GM21390 (cell line): Measurements from ENCODE around the gene FOXK1.

Experiments used
- ATAC-seq: cut with Tn5 transposase; IDR thresholded peaks from one replicate; pipeline ENCODE4 v1.9.1; 2021; ENCODE audit not compliant: unreplicated experiment

Gene FOXK1

DNA sequence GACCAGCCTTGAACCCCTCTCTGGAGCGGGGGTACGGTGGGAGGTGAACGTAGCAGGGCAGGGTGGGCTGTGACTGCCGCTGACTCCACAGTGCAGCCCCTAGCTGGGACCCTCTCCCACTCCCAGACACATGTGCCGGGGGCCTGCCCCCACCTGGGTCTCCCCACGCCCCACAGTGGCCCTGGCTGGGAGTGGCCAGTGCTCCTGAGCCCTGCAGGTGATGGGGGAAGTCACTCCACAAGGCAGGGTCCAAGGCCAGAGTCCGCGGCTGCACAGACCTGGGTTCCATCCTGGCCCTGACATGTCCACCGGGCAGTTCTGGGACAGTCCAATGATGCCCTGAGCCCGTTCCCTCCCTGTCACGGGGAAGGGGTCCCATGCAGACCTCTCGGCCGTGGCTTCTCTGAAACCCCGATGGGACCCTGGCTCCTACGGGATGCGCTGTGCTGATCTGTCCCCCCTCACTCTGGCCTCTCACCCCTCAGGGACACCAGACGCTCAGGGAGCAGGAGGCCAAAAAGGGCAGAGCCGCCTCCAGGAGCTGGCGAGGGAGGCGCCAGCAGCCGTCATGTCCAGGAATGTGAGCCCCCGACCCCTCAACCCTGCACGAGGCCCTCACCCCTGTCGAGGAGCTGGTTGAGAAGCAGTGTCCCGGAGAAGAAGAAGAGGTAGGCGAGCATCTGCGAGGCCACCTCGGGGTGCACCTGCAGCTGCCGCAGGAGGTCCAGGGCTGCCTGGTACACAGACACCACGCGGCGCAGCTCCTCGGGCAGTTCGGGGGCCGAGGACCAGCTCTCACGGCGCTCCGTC lies 133.7 kb downstream of the FOXK1 start:
- no peak for ATAC-seq

DNA sequence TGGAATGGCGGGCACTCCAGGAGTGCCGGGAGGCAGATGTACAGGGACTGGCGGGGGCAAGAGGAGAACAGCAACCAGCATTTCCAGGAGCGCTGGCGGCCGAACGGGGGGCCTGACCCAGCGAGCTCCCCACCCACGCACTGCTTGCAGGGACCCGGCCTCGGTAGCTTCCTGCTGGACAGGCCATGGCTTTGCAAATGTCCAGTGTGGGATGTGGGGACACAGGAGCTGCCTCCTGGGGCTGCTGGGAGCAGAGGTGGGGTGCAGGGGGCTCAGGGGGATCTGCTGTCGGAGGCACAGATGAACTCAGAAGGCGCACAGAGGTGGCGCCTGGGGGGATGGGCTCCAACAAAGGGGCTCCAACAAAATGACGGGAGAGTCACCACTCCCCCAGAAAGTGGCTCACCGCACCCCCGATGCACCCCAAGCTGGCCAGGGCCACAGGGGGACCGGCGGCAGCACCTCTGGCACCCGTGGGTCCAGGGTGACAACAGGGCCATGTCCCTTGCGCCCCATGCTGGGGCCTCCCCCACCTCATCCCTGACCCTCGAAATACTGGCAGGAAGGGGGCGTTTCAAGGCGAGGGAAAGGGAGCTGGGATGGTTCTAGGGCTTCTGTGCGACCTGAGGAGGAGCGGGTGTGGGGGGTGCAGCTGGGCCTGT lies 134.5 kb downstream of the FOXK1 start:
- no peak for ATAC-seq

DNA sequence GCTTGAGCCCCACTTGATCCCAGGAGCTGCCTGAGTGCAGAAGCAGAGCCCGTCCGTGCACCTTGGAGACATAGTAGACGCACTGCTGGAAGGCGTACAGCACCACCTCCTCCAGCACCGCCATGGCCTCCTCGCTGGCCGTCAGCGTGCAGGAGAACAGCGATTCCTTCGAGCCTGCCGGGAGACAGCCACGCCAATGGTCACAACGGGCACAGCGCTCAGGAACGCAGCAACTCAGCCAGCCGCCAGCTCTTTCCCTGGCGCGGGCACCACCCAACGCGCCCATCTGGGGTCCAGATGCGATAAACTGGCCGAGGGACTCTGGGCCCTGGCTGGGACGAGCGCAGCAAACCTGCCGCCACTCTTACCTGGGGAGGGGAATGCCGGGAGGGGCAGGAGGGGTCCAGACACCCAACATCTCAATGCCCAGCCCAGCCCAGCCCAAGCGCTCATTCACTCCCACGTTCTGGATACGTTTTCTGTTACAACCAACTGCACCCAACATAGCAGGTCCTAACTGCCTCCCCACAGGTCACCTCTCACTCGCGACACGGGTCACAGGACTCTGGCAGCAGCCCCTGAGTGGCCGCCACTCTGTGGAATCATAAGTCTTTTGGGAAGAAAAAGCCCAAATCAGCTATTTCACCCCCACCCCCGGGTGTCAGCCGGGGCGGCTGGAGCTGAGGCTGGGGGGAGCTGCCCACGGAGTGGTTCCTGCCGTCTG lies 135.2 kb downstream of the FOXK1 start:
- ATAC-seq, result no peak

DNA sequence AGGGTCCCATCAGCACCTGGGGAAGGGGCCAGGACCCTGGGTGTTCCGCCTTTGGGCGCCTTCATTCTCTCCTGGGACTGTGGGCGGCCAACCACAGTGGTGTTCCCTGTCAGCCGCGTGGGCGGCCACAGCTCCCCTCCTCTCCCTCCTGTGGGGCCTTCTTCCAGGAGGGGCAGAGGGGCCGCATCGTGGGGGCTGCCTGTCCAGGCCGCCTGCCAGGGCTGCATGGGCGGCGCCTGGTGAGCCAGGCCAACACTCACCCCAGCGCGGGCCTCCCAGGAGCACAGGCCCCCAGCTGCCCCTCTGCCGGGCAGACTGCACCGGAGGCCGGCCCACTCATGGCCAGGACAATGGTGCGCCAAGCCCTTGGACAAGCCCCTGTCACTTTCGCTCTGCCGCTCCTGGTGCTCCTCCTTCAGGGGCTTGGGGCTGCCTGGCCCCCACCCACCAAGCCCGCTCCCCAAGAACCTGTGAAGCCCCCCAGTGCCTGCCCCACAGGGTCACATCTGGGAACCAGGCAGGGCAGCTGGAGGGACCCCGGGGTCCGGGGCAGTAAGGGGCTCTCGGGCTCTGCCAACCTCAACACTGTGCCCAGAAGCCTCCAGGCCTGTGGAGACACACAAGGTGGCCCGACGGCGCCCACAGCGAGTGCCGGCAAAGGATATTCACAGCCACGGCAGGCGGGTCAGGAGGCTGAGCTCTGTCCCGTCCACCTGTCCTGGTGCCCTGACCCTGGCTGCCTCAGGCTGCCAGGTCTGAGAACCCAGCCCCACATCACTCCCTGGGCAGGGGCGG lies 136.1 kb downstream of the FOXK1 start:
- ATAC-seq, result no peak

DNA sequence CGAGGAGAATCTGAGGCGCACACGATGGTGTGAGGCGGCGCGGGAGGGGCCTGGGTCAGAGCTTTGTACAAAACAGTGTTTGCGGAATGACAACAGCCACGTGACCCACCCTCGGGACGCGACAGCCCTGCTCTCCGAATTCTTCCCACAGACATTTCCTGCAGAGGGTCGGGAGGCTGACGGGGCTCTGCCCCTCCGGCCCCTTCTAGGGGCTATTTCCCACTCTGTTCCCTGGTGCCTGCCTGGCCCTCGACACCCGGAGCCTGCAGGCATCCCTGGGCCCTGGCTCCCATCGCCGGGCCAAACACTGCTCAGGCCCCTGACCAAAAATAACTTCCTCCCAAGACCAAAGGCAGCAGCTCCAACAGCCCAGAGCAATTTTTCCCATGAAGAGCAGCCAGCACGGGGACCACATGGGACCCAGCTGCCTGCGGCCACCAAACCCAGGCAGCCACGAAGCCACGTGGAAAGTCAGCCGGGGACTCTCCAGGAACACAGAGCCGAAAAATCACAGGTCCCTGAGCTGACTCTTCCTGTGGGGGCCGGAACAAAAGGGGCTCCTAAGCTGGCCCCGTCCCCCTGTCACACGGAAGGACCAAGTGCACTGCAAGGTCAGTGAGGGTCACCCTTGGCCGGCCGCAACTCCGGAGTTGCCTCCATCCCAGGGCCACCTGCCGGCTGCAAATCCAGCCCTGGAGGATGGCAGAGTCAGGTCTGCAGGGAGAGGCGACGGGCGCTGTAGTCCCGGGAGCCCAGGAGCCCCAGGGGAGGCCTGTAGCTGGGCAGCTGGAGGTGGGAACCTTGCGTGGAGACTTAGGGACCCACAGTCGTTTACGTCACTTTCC lies 137.7 kb downstream of the FOXK1 start:
- ATAC-seq, result no peak

DNA sequence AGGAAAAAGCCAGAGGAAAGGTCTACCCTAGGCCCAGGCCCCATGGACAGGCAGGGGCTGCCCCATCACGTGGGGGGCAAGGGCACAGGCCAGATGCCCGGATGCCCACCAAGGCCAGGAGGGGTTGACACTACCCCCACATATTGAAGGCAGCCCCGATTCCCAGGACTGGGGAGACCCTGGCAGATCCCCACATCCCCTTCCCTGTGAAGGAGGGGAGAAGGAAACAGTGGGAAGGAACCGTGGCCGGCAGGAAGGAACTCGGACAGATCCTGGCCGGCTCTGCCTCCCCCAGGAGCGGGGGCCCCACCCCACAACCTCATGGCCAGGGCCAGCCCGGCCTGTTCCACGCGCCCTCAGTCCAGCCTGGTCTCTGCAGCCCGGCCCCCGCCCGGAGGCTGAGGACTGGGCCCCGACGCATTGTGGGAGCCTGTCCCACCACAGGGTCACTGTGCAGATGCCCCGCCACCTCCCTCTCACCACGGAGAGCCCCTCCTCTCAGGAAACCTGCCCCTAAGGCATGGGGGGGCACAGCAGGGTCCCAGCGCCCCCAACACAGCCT lies 138.4 kb downstream of the FOXK1 start:
- no peak for ATAC-seq
